Measurements from ENCODE around the gene NR1D2. TPM values are rescaled to one million over a fixed set of nuclear protein-coding genes. Genes with fewer than 3 reads are reported as not detected.
A peak's percentile ranks its signal among the peaks of the same experiment; 100 is the strongest.

Gene NR1D2
- total and polyA plus RNA-seq, 4 donors: 6.1 to 35.7 (median 21.2) TPM

GRCh38 chr3:23994244-23994569 is 49.1 kb downstream of the NR1D2 start:
- DNase-seq: peak; percentile 68 to 81 (median 81)

GRCh38 chr3:23995219-23995618 is 50.1 kb downstream of the NR1D2 start:
- TF ChIP-seq CTCF (IDR thresholded peaks at IDR 0.05; ENCODE audit: control extremely low read depth, extremely low read depth): no peak
- no peak overlapping the region for H3K27ac ChIP-seq (ENCODE audit: low read depth in 1 of 2, low read length in 1 of 2)
- DNase-seq (no peak), ATAC-seq (ENCODE audit: insufficient read depth, low FRiP score) (no peak)
- H3K36me3 ChIP-seq (ENCODE audit: control insufficient read depth in 4 of 4, insufficient read depth in 4 of 4, low read length in 4 of 4): no peaks in the 10 kb centered on the region
- no peak overlapping the region for H3K9ac ChIP-seq (ENCODE audit: insufficient read depth in 1 of 2, low read length in 2 of 2)
- H3K27me3 ChIP-seq (ENCODE audit: control insufficient read depth in 3 of 3, insufficient read depth in 3 of 3, low read length in 2 of 3): no peaks in the 10 kb centered on the region
- H3K4me1 ChIP-seq (ENCODE audit: control insufficient read depth in 5 of 5, insufficient read depth in 5 of 5, low read length in 5 of 5): peaks cover 2 to 46% (median 13%) of the 10 kb centered on the region in 5 donors
- H3K4me3 ChIP-seq: no peak overlapping the region
- 47 to 72% methylated on average over 2 of the region's 2 CpGs for WGBS, 2 donors
- no peaks in the 10 kb centered on the region for H3K9me3 ChIP-seq (ENCODE audit: control insufficient read depth in 4 of 4, insufficient read depth in 3 of 4, low read length in 3 of 4)

More at GRCh38 chr3:23994244-23994569, 49.1 kb downstream of the NR1D2 start:
- Histone ChIP-seq H3K27ac (ENCODE audit: low read depth in 1 of 2, low read length in 1 of 2) (no peak overlapping the region), H3K27me3 (ENCODE audit: control insufficient read depth in 3 of 3, insufficient read depth in 3 of 3, low read length in 2 of 3) (no peaks in the 10 kb centered on the region), H3K9ac (ENCODE audit: insufficient read depth in 1 of 2, low read length in 2 of 2) (no peak overlapping the region), H3K4me1 (ENCODE audit: control insufficient read depth in 5 of 5, insufficient read depth in 5 of 5, low read length in 5 of 5) (peaks cover 2 to 46% (median 13%) of the 10 kb centered on the region in 5 donors), H3K9me3 (ENCODE audit: control insufficient read depth in 4 of 4, insufficient read depth in 3 of 4, low read length in 3 of 4) (no peaks in the 10 kb centered on the region), H3K36me3 (ENCODE audit: control insufficient read depth in 4 of 4, insufficient read depth in 4 of 4, low read length in 4 of 4) (no peaks in the 10 kb centered on the region), H3K4me3 (no peak overlapping the region)
- no peak for TF ChIP-seq CTCF (IDR thresholded peaks at IDR 0.05; ENCODE audit: control extremely low read depth, extremely low read depth)
- no peak for ATAC-seq (ENCODE audit: insufficient read depth, low FRiP score)
- WGBS, 2 donors: 61 to 72% methylated on average over 4 of the region's 4 CpGs

GRCh38 chr3:23996095-23996524 is 51.0 kb downstream of the NR1D2 start:
- Histone ChIP-seq H3K4me3 (no peak overlapping the region), H3K27me3 (ENCODE audit: control insufficient read depth in 3 of 3, insufficient read depth in 3 of 3, low read length in 2 of 3) (no peaks in the 10 kb centered on the region), H3K9me3 (ENCODE audit: control insufficient read depth in 4 of 4, insufficient read depth in 3 of 4, low read length in 3 of 4) (no peaks in the 10 kb centered on the region), H3K4me1 (ENCODE audit: control insufficient read depth in 5 of 5, insufficient read depth in 5 of 5, low read length in 5 of 5) (peaks cover 2 to 40% (median 13%) of the 10 kb centered on the region in 5 donors), H3K27ac (ENCODE audit: low read depth in 1 of 2, low read length in 1 of 2) (no peak overlapping the region), H3K36me3 (ENCODE audit: control insufficient read depth in 4 of 4, insufficient read depth in 4 of 4, low read length in 4 of 4) (no peaks in the 10 kb centered on the region), H3K9ac (ENCODE audit: insufficient read depth in 1 of 2, low read length in 2 of 2) (no peak overlapping the region)
- TF ChIP-seq CTCF (IDR thresholded peaks at IDR 0.05; ENCODE audit: control extremely low read depth, extremely low read depth): no peak
- DNase-seq: peak in 2 of 3 donors; percentile 50
- no peak for ATAC-seq (ENCODE audit: insufficient read depth, low FRiP score)
- 79 to 92% methylated on average over 3 of the region's 3 CpGs for WGBS, 2 donors

GRCh38 chr3:23999012-23999641 is 54.0 kb downstream of the NR1D2 start:
- 1 to 5% methylated on average over 5 of the region's 5 CpGs for WGBS, 2 donors
- Histone ChIP-seq H3K4me1 (ENCODE audit: control insufficient read depth in 5 of 5, insufficient read depth in 5 of 5, low read length in 5 of 5) (peaks cover 0 to 15% (median 2%) of the 10 kb centered on the region in 5 donors), H3K9ac (ENCODE audit: insufficient read depth in 1 of 2, low read length in 2 of 2) (no peak overlapping the region), H3K27ac (ENCODE audit: low read depth in 1 of 2, low read length in 1 of 2) (no peak overlapping the region), H3K9me3 (ENCODE audit: control insufficient read depth in 4 of 4, insufficient read depth in 3 of 4, low read length in 3 of 4) (no peaks in the 10 kb centered on the region), H3K36me3 (ENCODE audit: control insufficient read depth in 4 of 4, insufficient read depth in 4 of 4, low read length in 4 of 4) (no peaks in the 10 kb centered on the region), H3K27me3 (ENCODE audit: control insufficient read depth in 3 of 3, insufficient read depth in 3 of 3, low read length in 2 of 3) (no peaks in the 10 kb centered on the region), H3K4me3 (no peak overlapping the region)
- TF ChIP-seq CTCF (IDR thresholded peaks at IDR 0.05; ENCODE audit: control extremely low read depth, extremely low read depth): peak; percentile 96
- no peak for ATAC-seq (ENCODE audit: insufficient read depth, low FRiP score)
- peak; percentile 81 to 89 (median 84) for DNase-seq
